Mesodermal cell (in vitro differentiated cells): ENCODE measurements around the gene PGLYRP3.
"Not testable (repeated sequence)": the region's sequence is repeated elsewhere in the genome, so short reads cannot be mapped to it uniquely, and the experiment has no call there.

Source experiments
- H3K27ac ChIP-seq: 2 replicates; pipeline ENCODE4 v1.7.0; 2013; ENCODE audit warnings: mild to moderate bottlenecking, low read depth, low read length, moderate library complexity; ENCODE audit not compliant: severe bottlenecking
- H3K36me3 ChIP-seq: 2 replicates; pipeline ENCODE4 v1.7.1; 2013; ENCODE audit warnings: mild to moderate bottlenecking, low read length, moderate library complexity; ENCODE audit not compliant: control insufficient read depth, insufficient read depth
- H3K4me1 ChIP-seq: one replicate; pipeline ENCODE4 v1.7.1; 2013; ENCODE audit warnings: mild to moderate bottlenecking, low read length; ENCODE audit not compliant: insufficient read depth, control insufficient read depth, poor library complexity, severe bottlenecking
- H3K4me3 ChIP-seq: 2 replicates; pipeline ENCODE4 v1.7.0; 2013; ENCODE audit warnings: low read length, control low read depth, mild to moderate bottlenecking; ENCODE audit not compliant: insufficient read depth, poor library complexity, severe bottlenecking; ENCODE audit errors: extremely low read depth
- H3K9me3 ChIP-seq: 2 replicates; pipeline ENCODE4 v1.7.1; 2013; ENCODE audit warnings: mild to moderate bottlenecking, low read length, moderate library complexity; ENCODE audit not compliant: control insufficient read depth
- WGBS, 2 experiments: methylation state at CpG; one replicate each; pipeline ENCODE4 v1.1.5; 2013; ENCODE audit warnings: missing lambda C conversion rate in 2 of 2; ENCODE audit not compliant: insufficient coverage in 2 of 2; 5-methylcytosine and 5-hydroxymethylcytosine counted together

Gene PGLYRP3

DNA sequence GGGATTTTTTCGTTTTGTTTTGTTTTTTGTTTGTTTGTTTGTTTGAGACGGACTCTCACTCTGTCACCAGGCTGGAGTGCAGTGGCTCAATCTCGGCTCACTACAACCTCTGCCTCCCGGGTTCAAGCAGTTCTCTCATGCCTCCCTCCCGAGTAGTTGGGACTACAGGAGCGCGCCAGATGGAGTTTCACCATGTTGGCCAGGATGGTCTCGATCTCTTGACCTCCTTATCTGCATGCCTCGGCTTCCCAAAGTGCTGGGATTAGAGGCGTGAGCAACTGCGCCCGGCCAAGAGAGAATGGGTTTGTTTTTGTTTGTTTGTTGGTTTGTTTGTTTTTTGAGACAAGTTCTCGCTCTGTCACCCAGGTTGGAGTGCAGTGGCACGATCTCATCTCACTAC, 34.3 kb upstream of the PGLYRP3 start:
- peaks cover 27% of the 10 kb centered on the region for H3K4me1 ChIP-seq
- H3K27ac ChIP-seq, H3K36me3 ChIP-seq, H3K9me3 ChIP-seq, H3K4me3 ChIP-seq: not testable (repeated sequence)
- WGBS, 2 experiments, result 80 to 84% methylated on average over 5 to 11 of the region's 14 CpGs

DNA sequence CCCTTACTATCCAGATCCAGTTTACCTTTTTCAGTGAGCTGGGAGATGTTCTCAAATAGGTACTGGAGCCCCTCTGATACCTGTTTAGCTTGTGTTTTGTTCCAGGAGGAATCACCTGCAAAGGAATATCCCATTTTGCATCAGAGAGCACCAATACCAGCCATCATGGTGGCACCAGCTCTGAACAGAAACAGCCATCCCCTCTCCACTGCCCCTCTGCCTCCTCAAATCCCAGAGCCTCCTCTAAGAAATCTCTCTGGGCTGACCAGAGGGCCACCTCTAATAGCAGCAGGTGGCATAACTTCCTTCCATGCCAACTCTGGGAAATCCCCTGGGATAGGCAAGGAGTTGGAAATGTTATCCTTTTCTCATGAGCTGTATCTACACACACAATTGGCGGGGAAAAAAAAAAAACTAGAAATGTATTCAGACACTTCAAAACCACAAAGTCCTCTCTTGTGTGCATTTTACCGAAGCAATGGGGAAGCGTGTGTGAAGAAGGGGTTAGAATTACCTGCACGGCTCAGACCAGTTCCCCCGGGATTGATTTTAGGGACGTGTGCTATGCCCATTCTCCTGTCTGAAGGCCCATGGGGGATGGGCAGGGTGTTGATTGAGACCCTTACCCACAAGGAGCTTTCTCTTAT, 33.4 kb upstream of the PGLYRP3 start:
- H3K27ac ChIP-seq, result no peak overlapping the region
- WGBS, 2 experiments, result 95% methylated on average over 4 of the region's 6 CpGs; no CpG with 5 or more reads in 1 of the 2 experiments
- no peaks in the 10 kb centered on the region for H3K36me3 ChIP-seq
- peaks cover 27% of the 10 kb centered on the region for H3K4me1 ChIP-seq
- no peaks in the 10 kb centered on the region for H3K9me3 ChIP-seq
- no peak overlapping the region for H3K4me3 ChIP-seq

DNA sequence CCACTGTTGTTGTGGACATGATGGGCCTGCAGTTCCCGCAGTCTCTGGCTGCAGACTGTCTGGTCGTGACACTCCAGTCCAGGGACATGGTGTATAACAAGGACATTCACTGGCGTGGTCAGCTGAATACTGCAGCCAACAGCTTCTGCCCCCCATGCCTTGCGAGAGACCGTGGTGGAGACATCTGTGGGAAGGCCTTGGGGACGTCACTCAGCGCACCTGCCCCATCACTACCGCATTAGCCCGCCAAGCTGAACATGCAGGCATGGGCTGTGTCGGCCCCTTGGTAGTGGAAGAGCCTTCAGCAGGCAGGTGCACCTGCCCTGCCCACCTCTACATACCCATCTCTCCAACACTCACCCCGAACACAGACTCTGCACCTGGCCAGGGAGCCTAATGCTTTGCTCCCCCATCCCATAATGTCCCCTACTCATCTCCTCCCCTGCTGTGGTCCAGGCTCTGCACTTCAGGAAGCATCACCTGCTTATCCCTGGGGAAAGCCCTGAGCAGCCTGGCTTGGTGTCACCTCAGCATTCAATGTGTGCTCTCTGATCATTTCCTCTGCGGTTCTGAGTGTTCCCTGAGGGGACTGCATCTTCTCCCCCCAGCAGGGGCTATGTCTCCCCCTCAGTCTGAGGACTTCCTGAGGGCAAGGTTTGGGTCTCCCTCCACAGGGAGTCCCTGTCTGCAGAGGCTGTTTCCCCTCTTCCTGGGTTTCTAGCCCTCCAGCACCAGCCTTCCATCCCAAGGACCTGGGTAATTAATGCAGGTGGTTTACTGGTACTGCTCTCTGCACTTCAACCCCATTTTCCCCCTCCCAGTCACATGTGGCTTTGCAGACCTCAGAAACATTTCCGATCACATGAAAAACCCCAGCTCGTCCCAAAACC, 32.7 kb upstream of the PGLYRP3 start:
- Histone ChIP-seq H3K4me3 (no peak overlapping the region), H3K9me3 (no peaks in the 10 kb centered on the region), H3K27ac (no peak overlapping the region), H3K4me1 (peaks cover 27% of the 10 kb centered on the region), H3K36me3 (no peaks in the 10 kb centered on the region)
- 94 to 98% methylated on average over 9 to 12 of the region's 14 CpGs for WGBS, 2 experiments

DNA sequence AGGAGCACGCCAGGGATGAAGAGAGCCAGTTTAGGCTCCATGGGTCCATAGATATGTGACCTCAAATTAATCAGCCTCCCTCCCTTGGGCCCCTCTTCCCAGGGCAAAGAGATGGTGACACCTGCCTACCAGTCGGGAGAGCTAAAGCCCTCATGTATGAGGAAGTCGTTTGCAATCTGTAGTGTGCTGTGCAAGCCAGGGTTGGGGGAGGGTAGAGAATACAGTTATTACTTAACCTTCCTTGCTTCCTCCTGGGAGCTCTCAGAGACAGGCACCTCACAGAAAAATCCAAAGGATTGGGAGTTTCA, 31.9 kb upstream of the PGLYRP3 start:
- H3K9me3 ChIP-seq, result no peaks in the 10 kb centered on the region
- no peaks in the 10 kb centered on the region for H3K36me3 ChIP-seq
- H3K27ac ChIP-seq, result peak overlapping the region; percentile 76
- peaks cover 27% of the 10 kb centered on the region for H3K4me1 ChIP-seq
- no peak overlapping the region for H3K4me3 ChIP-seq
- 83 to 100% methylated on average over 1 of the region's 3 CpGs for WGBS, 2 experiments

DNA sequence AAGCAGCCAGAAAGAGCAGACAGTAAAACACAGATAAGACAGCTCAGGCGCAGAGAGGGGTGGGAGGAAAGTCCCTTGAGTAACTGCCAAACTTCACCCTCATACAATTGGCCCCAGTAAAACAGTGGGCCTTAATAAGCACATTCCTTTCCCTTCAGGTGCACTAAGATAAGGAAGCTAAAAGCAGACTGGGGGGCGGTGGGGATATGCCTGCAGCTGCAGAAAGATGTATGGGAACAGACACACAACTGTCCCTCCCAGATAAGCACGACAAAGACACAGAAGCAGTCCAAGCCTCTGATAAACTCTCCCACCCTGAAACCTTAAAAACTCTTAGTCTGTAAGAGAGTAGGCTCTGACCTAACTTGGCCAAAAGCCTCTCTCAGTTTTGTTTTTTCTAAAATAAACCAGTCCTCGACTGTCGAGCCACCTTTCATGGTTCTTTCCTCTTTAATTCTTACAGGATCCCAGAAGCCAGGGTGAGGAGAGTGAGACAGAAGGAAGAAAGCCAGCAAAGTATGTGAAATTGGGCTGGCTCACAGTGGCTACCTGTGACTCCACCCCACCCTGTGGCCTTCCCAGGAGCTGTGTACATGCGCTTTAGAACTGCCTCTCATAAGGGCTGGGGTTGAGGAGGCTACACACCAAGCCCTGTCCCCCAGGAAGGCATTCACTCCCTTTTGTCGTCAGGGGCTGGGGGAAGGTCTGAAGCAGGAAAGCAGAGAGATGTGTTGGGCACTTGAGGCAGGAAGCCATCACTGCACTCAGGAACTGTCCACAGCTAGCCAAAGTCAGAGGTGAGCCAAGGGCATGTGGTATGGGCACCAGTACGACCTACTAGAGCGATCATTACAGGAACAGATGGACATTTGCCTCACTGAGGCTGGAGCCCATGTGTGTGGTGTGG, 31.3 kb upstream of the PGLYRP3 start:
- Histone ChIP-seq H3K4me3 (no peak overlapping the region), H3K36me3 (no peaks in the 10 kb centered on the region), H3K9me3 (no peaks in the 10 kb centered on the region), H3K4me1 (peaks cover 27% of the 10 kb centered on the region), H3K27ac (peak overlapping the region; percentile 76)
- WGBS, 2 experiments, result 77 to 82% methylated on average over 4 to 6 of the region's 9 CpGs

DNA sequence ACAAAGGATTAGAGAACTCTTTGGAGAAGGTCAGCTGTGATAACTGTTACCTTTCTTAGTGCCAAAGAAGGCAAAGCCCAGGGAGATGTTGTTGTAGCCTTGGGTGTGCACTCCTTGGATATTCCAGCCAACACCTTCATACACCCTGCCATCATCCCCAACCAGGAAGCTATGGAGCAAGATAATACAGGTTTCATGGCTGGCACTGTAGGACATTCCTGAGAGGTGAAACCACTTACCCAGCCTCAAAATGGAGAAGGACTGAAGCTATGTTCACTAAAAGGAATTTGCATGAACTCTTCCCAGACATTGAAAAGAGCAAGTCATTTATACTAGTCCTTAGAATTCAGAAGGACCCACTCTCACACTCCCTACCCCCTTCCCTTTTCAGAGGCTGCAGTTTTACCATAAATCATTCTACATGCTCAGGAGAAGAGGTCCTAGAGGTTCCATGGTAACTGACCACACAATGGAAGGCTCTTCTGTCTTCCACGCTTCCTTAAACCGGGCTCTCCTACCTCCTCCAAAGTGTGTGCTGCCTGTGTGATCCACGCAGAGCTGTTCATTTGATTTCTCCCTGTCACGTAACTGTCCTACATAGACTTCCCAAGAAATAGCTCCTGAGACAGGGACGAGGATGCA, 30.4 kb upstream of the PGLYRP3 start:
- Histone ChIP-seq H3K4me1 (peaks cover 27% of the 10 kb centered on the region), H3K27ac (peak overlapping the region; percentile 76), H3K36me3 (no peaks in the 10 kb centered on the region), H3K9me3 (no peaks in the 10 kb centered on the region), H3K4me3 (no peak overlapping the region)
- WGBS, 2 experiments, result 63 to 75% methylated on average over 5 of the region's 5 CpGs

DNA sequence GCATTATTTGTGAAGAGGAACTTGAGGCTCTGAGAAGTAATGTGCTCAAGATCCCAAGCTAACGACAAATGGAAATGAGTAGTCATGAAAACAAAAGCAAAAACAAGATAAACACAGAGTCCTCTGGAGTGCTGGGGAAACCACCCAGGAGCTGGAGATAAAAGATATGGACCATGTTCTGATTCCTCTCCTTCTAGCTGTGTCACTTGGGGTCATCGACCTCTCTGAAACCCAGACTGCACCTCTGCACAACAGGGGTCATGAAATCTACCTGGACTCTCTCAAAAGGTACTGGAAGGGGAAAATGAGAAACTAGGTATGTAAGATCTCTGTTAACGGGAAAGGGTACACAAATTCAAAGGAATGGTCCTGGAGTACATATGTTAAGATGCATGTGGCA, 29.4 kb upstream of the PGLYRP3 start:
- Histone ChIP-seq H3K4me1 (peaks cover 27% of the 10 kb centered on the region), H3K9me3 (no peaks in the 10 kb centered on the region), H3K36me3 (no peaks in the 10 kb centered on the region), H3K4me3 (no peak overlapping the region), H3K27ac (peak overlapping the region; percentile 76)
- WGBS, 2 experiments, result 90 to 95% methylated on average over 1 to 3 of the region's 3 CpGs

DNA sequence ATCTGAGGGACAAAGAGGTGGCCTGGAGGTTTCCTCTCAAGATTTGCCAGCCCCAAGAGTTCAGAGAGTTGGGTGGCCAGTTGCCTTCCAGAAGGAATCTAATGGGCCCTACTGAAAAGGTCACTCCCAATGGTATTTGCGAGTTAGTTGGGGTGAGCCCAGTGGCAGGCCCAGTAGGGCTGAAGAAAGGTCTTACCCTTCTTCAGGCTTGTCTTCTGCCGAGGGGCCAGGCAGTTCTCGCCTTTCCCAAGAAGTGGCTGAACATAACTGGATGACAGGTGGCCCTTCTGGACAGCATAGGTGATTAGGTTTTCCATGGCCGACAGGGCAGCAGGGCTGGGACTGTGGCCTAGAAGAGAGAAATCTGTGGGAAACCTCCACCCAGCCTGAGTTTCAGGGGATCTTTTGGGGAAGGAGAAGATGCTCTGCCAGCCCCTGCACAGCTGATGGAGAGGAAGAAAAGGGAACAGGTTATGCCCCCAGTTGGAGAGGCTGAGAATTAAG, 28.7 kb upstream of the PGLYRP3 start:
- Histone ChIP-seq H3K27ac (peak overlapping the region; percentile 76), H3K9me3 (no peaks in the 10 kb centered on the region), H3K36me3 (no peaks in the 10 kb centered on the region), H3K4me3 (no peak overlapping the region), H3K4me1 (peaks cover 27% of the 10 kb centered on the region)
- 89 to 100% methylated on average over 3 of the region's 4 CpGs for WGBS, 2 experiments

DNA sequence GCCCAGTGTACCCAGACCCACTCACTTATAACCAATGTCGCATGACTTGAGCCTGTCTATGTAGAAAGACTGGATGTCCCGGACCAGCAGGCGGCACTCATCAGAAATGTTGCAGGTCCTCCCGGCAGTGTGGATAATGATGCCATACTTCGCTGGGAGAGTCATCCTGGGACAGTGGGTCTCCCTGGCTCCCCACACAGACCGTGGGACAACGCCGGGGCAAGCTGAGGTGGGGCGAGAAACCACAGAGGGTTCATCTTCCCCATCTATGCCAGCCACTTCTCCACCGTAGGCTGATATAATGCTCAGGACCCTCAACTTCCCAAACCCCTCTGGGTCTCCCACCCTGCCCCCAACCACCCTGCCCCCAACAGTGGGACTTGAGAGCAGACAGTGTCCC, 27.6 kb upstream of the PGLYRP3 start:
- 93 to 95% methylated on average over 4 to 8 of the region's 10 CpGs for WGBS, 2 experiments
- H3K9me3 ChIP-seq, result no peaks in the 10 kb centered on the region
- peaks cover 27% of the 10 kb centered on the region for H3K4me1 ChIP-seq
- no peaks in the 10 kb centered on the region for H3K36me3 ChIP-seq
- no peak overlapping the region for H3K27ac ChIP-seq
- no peak overlapping the region for H3K4me3 ChIP-seq

DNA sequence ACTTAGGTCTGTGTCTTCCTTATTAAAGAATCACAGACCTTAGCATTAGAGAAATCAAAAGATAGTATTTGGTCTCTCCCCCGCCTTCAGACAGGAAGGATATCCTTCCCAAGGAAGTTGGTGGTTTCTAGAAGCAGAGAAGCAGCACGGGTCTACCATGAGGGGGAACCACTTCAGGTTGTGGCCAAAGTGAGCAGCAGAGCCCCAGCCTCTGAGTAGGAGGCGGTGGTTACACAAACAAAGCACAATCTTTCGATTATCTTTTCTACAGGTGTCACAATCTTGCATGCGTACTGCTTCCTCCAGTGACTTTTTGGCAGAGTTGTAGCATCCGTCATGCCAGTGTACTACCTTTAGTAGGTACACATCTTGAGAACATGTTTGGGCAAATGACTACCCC, 27.1 kb upstream of the PGLYRP3 start:
- Histone ChIP-seq H3K9me3 (no peaks in the 10 kb centered on the region), H3K27ac (no peak overlapping the region), H3K36me3 (no peaks in the 10 kb centered on the region), H3K4me3 (no peak overlapping the region), H3K4me1 (peaks cover 24% of the 10 kb centered on the region)
- WGBS, 2 experiments, result 88 to 89% methylated on average over 5 of the region's 6 CpGs
